HG03378 (cell line): ENCODE data around the gene ITM2C.
A peak's percentile ranks its signal among the peaks of the same experiment; 100 is the strongest.

Experiments
- ATAC-seq: cut with Tn5 transposase; IDR thresholded peaks from one replicate; pipeline ENCODE4 v1.9.1; 2021; ENCODE audit warnings: mild to moderate bottlenecking, moderate library complexity; ENCODE audit not compliant: unreplicated experiment

ITM2C gene

GRCh38 chr2:230922951-230923717 is 58.4 kb downstream of the ITM2C start:
- ATAC-seq: no peak

DNA sequence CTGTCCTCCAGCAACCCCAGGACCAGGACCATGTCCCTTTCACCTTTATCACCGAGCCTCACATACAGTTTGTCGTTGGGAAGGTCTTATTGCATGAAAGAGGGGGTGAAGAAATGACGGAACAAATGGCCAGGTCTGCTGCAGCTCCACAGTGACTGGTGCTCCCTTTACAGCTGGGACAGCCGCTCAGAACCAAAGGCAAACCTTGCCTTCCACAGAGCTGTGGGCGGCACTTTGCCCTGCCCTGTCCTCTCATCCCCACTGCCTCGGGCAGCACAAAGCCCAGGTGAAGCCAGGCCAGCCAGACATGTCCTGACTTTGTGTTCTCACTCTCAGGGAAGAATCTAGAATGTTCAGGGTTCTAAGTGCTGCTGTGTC is 59.3 kb downstream of the ITM2C start:
- peak; percentile 1 for ATAC-seq

DNA sequence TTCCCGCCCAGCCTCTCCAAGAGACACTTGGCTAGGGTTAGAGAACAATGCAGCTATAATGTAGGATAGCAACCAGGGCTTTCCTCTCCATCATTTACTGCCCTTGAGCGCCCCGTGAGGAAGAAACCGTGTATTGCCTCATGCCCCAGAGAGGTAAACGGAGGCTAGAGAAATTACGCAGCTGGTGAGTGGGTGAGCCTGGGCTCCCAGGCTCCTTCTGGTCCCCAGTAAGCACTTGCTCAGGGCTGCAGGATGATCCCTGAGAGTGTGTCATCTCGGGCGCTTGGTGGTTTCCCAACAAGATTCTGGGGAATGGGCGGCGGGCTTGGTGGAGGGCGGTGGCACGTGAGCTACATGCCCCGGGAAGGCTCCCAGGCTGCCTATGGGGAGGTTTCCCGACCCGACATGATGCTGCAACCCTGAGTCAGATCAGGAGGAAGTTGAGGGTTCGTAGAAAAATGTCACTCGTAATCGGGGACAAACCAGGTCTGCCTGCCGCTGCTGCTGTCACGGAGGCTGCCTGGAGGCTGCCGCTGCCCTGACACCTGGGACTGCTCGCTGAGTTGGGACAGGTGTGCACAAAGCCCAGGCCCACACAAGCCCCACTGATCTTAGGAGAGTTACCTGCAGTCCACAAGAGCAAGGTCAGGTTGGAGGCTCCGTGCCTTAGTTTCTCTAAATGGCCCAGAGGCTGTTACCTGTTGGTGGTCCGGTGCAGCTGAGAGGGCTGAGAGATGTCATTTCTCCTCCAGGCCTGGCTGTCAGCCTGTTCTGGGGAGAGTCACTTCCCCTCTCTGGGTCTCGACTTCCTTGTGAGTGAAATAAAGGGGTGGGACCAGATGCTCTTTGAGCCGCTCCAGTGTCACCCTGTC is 60.0 kb downstream of the ITM2C start, which contains the start of gene GPR55:
Gene GPR55 (minus strand): TSS at position 773 of the 872 bp plus-strand sequence. CDS start 14,280 bp downstream, outside the sequence.
- ATAC-seq: peak; percentile 30

DNA sequence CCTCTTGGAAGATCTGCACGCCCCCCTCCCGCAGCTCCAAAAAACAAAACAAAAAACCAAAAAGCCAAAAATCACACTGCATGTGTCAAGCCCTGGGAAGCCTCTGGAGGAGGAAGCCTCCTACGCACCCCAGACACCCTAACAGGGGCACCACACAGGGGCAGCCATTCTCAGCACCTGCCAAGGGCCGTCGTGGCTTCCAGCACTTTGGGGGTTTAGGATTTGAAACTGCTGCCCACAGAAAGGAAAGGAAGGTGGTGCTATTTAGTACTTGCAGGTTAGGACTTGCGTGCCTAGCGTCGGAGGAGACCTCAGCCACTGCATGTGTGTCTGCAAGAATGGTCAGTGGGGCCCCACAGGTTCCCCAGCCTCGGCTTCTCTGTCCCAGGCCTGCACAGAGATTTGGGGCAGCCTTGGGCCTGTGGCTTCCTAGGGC is 60.7 kb downstream of the ITM2C start:
- peak; percentile 19 for ATAC-seq

DNA sequence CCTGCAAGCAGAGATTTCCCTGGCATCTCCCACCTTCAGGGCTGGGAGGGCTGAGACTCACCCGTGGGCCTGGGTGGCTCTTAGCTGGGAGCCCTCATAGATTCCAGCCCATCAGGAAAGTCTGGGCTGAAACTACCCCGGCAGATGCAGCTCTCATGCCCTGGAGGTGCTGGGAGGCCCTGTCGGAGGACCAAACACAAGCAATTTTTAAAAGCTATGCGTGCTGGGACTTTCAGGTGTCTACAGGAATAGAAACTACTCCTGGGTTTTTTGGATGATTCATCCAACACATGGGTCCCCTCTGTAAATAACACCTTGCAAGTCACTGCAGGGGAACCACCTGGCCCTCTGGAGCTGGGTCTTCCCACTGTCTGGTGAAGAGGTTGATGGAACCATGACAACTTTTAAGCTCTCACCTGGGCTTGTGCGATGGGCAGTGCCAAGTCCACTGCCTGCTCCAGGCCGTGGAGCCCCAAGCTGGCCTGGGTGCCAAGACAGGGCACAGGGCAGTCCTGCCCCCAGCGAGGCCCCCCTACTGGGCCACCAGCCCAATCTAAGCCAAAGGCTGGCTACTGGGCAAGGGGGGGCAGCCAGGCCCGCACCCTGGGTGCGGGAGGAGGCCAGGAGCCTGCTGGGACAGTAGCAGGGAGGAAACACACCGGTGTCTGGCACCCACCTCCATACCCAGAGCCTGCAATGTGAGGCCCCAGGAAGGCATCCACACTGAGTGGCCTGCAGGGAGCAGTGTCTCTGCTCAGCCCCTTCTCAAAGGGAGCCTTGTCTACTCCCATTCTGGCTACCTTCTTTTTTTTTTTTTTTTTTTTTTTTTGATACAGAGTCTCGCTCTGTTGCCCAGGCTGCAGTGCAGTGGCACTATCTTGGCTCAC is 61.4 kb downstream of the ITM2C start:
- peak; percentile 40 for ATAC-seq

DNA sequence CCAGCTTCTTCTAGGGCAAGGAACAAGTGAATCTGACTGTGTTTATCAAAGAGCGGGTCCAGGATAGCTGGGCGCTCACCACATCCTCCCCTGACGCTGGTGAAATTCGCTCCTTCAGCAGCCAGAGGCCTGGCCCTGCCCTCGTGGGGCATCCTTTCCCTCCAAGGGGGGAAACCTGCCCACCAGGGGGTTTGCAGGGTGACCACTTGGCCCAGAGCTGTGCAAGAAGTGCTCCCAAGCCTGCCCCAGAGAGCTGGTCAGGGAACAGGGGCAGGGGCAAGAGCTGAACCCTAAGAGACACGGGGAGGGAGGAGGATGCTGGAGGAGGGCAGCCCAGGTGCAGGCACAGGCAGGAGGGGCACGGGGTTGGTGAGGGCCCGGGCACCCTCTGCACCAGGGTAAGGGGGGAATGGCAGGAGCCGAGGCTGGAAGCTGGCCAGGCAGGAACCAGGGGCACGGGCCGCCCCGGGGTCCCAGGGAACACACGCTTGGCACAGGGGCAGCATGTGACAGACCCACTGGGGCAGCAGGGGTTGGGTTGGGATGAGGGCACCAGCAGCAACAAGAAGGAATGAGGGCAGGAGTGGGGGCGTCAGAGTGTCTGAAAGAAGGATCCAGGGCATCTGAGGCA is 63.1 kb downstream of the ITM2C start:
- no peak for ATAC-seq
